Measurements from ENCODE around the gene NPAT. TPM values are rescaled to one million over a fixed set of nuclear protein-coding genes. Genes with fewer than 3 reads are reported as not detected.

Gene NPAT
- polyA plus RNA-seq, 1 donor from 2014 or later = 10.8 TPM

DNA sequence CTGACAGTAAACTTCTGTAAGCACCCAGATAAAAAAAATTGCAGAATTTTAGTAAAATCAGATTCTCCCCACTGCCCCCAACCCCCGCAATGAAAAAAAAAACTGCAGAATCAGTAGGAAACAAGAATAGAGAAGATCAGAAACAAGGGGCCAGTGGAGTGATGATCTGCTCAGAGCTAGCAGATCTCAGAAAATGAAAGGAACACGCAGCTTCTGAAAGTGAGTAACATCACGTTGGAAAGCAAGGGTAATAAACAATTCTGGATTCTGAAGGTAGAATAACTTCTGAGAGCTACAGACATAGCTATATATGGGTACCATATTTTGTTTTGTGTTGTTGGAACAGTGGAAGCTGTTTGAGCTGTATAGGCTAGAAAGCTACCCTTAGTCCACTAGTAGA is 77.8 kb downstream of the NPAT start:
- Histone ChIP-seq H3K27ac (ENCODE audit: low read length) (no peak overlapping the region), H4K20me1 (ENCODE audit: insufficient read depth) (no peaks in the 10 kb centered on the region), H3K79me2 (replicated peaks; ENCODE audit: insufficient read depth, low read length) (no peaks in the 10 kb centered on the region), H2AFZ (ENCODE audit: low read depth, low read length) (no peak overlapping the region), H3K9me2 (ENCODE audit: insufficient read depth, low read length) (no peaks in the 10 kb centered on the region), H3K9ac (ENCODE audit: low read length) (no peak overlapping the region), H3K9me3 (ENCODE audit: low read length) (no peaks in the 10 kb centered on the region), H3K27me3 (ENCODE audit: insufficient read depth, low read depth, low read length) (no peaks in the 10 kb centered on the region), H3K4me2 (ENCODE audit: low read length) (no peak overlapping the region), H3F3A (ENCODE audit: insufficient read depth, low read length, poor library complexity, severe bottlenecking) (no peaks in the 10 kb centered on the region), H3K4me3 (ENCODE audit: low read length) (no peak overlapping the region), H3K36me3 (ENCODE audit: insufficient read depth, low read length) (no peaks in the 10 kb centered on the region)
- TF ChIP-seq, protein P1, sequence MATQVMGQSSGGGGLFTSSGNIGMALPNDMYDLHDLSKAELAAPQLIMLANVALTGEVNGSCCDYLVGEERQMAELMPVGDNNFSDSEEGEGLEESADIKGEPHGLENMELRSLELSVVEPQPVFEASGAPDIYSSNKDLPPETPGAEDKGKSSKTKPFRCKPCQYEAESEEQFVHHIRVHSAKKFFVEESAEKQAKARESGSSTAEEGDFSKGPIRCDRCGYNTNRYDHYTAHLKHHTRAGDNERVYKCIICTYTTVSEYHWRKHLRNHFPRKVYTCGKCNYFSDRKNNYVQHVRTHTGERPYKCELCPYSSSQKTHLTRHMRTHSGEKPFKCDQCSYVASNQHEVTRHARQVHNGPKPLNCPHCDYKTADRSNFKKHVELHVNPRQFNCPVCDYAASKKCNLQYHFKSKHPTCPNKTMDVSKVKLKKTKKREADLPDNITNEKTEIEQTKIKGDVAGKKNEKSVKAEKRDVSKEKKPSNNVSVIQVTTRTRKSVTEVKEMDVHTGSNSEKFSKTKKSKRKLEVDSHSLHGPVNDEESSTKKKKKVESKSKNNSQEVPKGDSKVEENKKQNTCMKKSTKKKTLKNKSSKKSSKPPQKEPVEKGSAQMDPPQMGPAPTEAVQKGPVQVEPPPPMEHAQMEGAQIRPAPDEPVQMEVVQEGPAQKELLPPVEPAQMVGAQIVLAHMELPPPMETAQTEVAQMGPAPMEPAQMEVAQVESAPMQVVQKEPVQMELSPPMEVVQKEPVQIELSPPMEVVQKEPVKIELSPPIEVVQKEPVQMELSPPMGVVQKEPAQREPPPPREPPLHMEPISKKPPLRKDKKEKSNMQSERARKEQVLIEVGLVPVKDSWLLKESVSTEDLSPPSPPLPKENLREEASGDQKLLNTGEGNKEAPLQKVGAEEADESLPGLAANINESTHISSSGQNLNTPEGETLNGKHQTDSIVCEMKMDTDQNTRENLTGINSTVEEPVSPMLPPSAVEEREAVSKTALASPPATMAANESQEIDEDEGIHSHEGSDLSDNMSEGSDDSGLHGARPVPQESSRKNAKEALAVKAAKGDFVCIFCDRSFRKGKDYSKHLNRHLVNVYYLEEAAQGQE (IDR thresholded peaks at IDR 0.05; ENCODE audit: borderline replicate concordance) = no peak
- TF ChIP-seq SMC3 (conservative IDR thresholded peaks at IDR 0.05; ENCODE audit: poor library complexity) = no peak
- no peak for TF ChIP-seq EZH2 (IDR thresholded peaks at IDR 0.05; ENCODE audit: borderline replicate concordance, insufficient read depth, low read length, poor library complexity, severe bottlenecking)
- TF ChIP-seq TAF1 (IDR thresholded peaks at IDR 0.05; ENCODE audit: low read depth) = no peak
- TF ChIP-seq, protein P2, sequence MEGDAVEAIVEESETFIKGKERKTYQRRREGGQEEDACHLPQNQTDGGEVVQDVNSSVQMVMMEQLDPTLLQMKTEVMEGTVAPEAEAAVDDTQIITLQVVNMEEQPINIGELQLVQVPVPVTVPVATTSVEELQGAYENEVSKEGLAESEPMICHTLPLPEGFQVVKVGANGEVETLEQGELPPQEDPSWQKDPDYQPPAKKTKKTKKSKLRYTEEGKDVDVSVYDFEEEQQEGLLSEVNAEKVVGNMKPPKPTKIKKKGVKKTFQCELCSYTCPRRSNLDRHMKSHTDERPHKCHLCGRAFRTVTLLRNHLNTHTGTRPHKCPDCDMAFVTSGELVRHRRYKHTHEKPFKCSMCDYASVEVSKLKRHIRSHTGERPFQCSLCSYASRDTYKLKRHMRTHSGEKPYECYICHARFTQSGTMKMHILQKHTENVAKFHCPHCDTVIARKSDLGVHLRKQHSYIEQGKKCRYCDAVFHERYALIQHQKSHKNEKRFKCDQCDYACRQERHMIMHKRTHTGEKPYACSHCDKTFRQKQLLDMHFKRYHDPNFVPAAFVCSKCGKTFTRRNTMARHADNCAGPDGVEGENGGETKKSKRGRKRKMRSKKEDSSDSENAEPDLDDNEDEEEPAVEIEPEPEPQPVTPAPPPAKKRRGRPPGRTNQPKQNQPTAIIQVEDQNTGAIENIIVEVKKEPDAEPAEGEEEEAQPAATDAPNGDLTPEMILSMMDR (IDR thresholded peaks at IDR 0.05; ENCODE audit: poor library complexity, severe bottlenecking) = no peak

DNA sequence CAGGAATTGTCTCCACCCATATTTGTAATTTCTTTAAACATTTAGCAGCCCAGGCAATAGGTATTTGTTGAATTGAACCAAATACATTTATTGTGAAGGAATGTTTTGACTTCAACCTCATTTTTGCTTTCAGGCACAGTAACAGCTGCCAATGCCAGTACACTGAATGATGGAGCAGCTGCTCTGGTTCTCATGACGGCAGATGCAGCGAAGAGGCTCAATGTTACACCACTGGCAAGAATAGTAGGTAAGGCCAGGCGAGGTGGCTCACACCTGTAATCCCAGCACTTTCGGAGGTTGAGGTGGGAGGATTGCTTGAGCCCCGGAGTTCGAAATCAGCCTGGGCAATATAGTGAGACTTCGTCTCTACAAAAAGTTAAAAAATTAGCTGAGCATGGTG is 80.1 kb downstream of the NPAT start:
- no peaks in the 10 kb centered on the region for H3F3A ChIP-seq (ENCODE audit: insufficient read depth, low read length, poor library complexity, severe bottlenecking)
- no peak overlapping the region for H3K9ac ChIP-seq (ENCODE audit: low read length)
- no peak overlapping the region for H3K4me3 ChIP-seq (ENCODE audit: low read length)
- no peaks in the 10 kb centered on the region for H3K9me3 ChIP-seq (ENCODE audit: low read length)
- no peaks in the 10 kb centered on the region for H3K79me2 ChIP-seq (replicated peaks; ENCODE audit: insufficient read depth, low read length)
- H4K20me1 ChIP-seq (ENCODE audit: insufficient read depth) = no peaks in the 10 kb centered on the region
- H3K27ac ChIP-seq (ENCODE audit: low read length) = no peak overlapping the region
- no peaks in the 10 kb centered on the region for H3K27me3 ChIP-seq (ENCODE audit: insufficient read depth, low read depth, low read length)
- H3K36me3 ChIP-seq (ENCODE audit: insufficient read depth, low read length) = no peaks in the 10 kb centered on the region
- no peak overlapping the region for H2AFZ ChIP-seq (ENCODE audit: low read depth, low read length)
- no peaks in the 10 kb centered on the region for H3K9me2 ChIP-seq (ENCODE audit: insufficient read depth, low read length)
- TF ChIP-seq EP300 (conservative IDR thresholded peaks at IDR 0.05; ENCODE audit: poor library complexity, severe bottlenecking) = no peak
- TF ChIP-seq EZH2 (IDR thresholded peaks at IDR 0.05; ENCODE audit: borderline replicate concordance, insufficient read depth, low read length, poor library complexity, severe bottlenecking) = no peak
- TF ChIP-seq, protein P2 (IDR thresholded peaks at IDR 0.05; ENCODE audit: poor library complexity, severe bottlenecking) = no peak
- no peak for TF ChIP-seq SMC3 (conservative IDR thresholded peaks at IDR 0.05; ENCODE audit: poor library complexity)
- no peak for TF ChIP-seq RAD21 (conservative IDR thresholded peaks at IDR 0.05)
- TF ChIP-seq, protein P1 (IDR thresholded peaks at IDR 0.05; ENCODE audit: borderline replicate concordance) = no peak
- TF ChIP-seq POLR2AphosphoS5 (IDR thresholded peaks at IDR 0.05) = no peak
- TF ChIP-seq MXI1 (conservative IDR thresholded peaks at IDR 0.05; ENCODE audit: poor library complexity, severe bottlenecking) = no peak
- no peak for TF ChIP-seq TAF1 (IDR thresholded peaks at IDR 0.05; ENCODE audit: low read depth)
- H3K4me2 ChIP-seq (ENCODE audit: low read length) = no peak overlapping the region
